Transverse colon (tissue), 4 donors: Measurements from ENCODE around the gene SARDH. TPM values are rescaled to one million over a fixed set of nuclear protein-coding genes. Genes with fewer than 3 reads are reported as not detected.

ENCODE experiments used
- DNase-seq: peaks from one replicate; pipeline ENCODE4 v3.0.0-alpha.2; 2019
- H3K27ac ChIP-seq, 4 donors: fragments of 200-600 bp; sonication (generic); 2 replicates each; pipeline ENCODE4 v1.5.1; 2016 to 2018; ENCODE audit warnings: inconsistent platforms in 4 of 4
- H3K27me3 ChIP-seq: fragments of 200-600 bp; sonication (generic); 2 replicates; pipeline ENCODE4 v1.5.1; 2017; ENCODE audit warnings: inconsistent platforms
- H3K36me3 ChIP-seq, 4 donors: fragments of 200-600 bp; sonication (generic); 2 replicates each; pipeline ENCODE4 v1.5.1; 2017 to 2019; ENCODE audit warnings: inconsistent platforms in 4 of 4
- H3K4me1 ChIP-seq, 4 donors: fragments of 200-600 bp; sonication (generic); 2 replicates each; pipeline ENCODE4 v1.5.1; 2017 to 2020; ENCODE audit warnings: inconsistent platforms in 4 of 4
- H3K4me3 ChIP-seq, 4 donors: fragments of 200-600 bp; sonication (generic); 1 replicate in 1 of 4; 2 replicates in 3 of 4; pipeline versions ENCODE4 v1.5.1 to v1.6.1; 2017 to 2019; ENCODE audit warnings: inconsistent platforms in 4 of 4
- H3K9me3 ChIP-seq, 2 donors: fragments of 200-600 bp; sonication (generic); 2 replicates each; pipeline ENCODE4 v1.5.1; 2017 to 2019; ENCODE audit warnings: inconsistent platforms in 2 of 2
- CTCF ChIP-seq, 5 experiments: fragments of 200-600 bp in 3 of 5; fragments of 450-650 bp in 2 of 5; sonication (generic) in 3 of 5; IDR thresholded peaks; 1 replicate in 2 of 5; 2 replicates in 3 of 5; pipeline ENCODE4 v1.5.1; 2016 to 2017; ENCODE audit warnings: antibody characterized with exemption in 5 of 5, inconsistent platforms in 3 of 5, mild to moderate bottlenecking in 2 of 5, moderate library complexity in 1 of 5
- EP300 ChIP-seq: sonication (generic); formaldehyde crosslinking; IDR thresholded peaks from one replicate; pipeline ENCODE4 v1.6.1; 2017; ENCODE audit warnings: antibody characterized with exemption, low read depth
- POLR2A ChIP-seq: fragments of 450-650 bp; IDR thresholded peaks from one replicate; pipeline ENCODE4 v1.6.1; 2016; ENCODE audit warnings: antibody characterized with exemption, mild to moderate bottlenecking, moderate library complexity
- POLR2AphosphoS5 ChIP-seq, 3 donors: sonication (generic); formaldehyde crosslinking; IDR thresholded peaks; one replicate each; pipeline ENCODE4 v1.6.1; 2016; ENCODE audit warnings: antibody characterized with exemption in 3 of 3
- WGBS, 2 donors: methylation state at CpG; one replicate each; pipeline ENCODE4 v1.1.5; 2018; ENCODE audit warnings: low coverage in 1 of 2; 5-methylcytosine and 5-hydroxymethylcytosine counted together
- in situ Hi-C, 4 donors: fragments of 200-750 bp; cut with MboI; loops; one replicate each; pipeline versions ENCODE4 v1.15.0 to v1.15.1; 2017; ENCODE audit warnings: low sequenced_read_pairs in 3 of 4, low pct_ligation_motif_present in 1 of 4, low pct_unique_long_range_greater_than_20kb in 1 of 4
- intact Hi-C: fragments of 100-400 bp; cut with DNase I; formaldehyde crosslinking; loops from one replicate; pipeline ENCODE4 v1.15.1; 2023; ENCODE audit warnings: low total_unique reads
- total RNA-seq, 4 donors: library from RNA; depleted of rRNA; stranded (reverse); fragments of >200 nt; gene quantifications; one replicate each; pipeline ENCODE4 v1.1.0, GENCODE V29; 2016

SARDH gene
- total RNA-seq, 4 donors from 2014 or later, result 0.68 to 1.1 (median 0.95) TPM; not detected in 1

GRCh38 chr9:133674091-133674490 lies 64.1 kb downstream of the SARDH start:
- Histone ChIP-seq H3K36me3 (no peaks in the 10 kb centered on the region), H3K27me3 (no peaks in the 10 kb centered on the region), H3K4me1 (no peaks in the 10 kb centered on the region), H3K27ac (no peak overlapping the region), H3K4me3 (no peak overlapping the region), H3K9me3 (no peaks in the 10 kb centered on the region)
- TF ChIP-seq POLR2A (no peak), CTCF (IDR thresholded peaks at IDR 0.05) (no peak), POLR2AphosphoS5 (IDR thresholded peaks at IDR 0.05) (no peak), EP300 (no peak)
- intact Hi-C loops (no loop called here), in situ Hi-C loops (no loop called here)
- no peak for DNase-seq
- 89% methylated on average over 14 of the region's 14 CpGs; no CpG with 5 or more reads in 1 of the 2 donors for WGBS, 2 donors

GRCh38 chr9:133673258-133673655 lies 64.9 kb downstream of the SARDH start:
- Histone ChIP-seq H3K4me3 (no peak overlapping the region), H3K27ac (no peak overlapping the region), H3K36me3 (no peaks in the 10 kb centered on the region), H3K9me3 (no peaks in the 10 kb centered on the region), H3K27me3 (no peaks in the 10 kb centered on the region), H3K4me1 (no peaks in the 10 kb centered on the region)
- intact Hi-C loops, result no loop called here
- DNase-seq, result no peak
- no peak for TF ChIP-seq EP300
- TF ChIP-seq CTCF (IDR thresholded peaks at IDR 0.05), result no peak
- no peak for TF ChIP-seq POLR2A
- no peak for TF ChIP-seq POLR2AphosphoS5 (IDR thresholded peaks at IDR 0.05)
- 86 to 100% methylated on average over 2 to 7 of the region's 9 CpGs for WGBS, 2 donors
- in situ Hi-C loops, result no loop called here

- Histone ChIP-seq H3K4me1 (no peaks in the 10 kb centered on the region), H3K36me3 (no peaks in the 10 kb centered on the region), H3K27me3 (no peaks in the 10 kb centered on the region), H3K27ac (no peak overlapping the region), H3K4me3 (no peak overlapping the region), H3K9me3 (no peaks in the 10 kb centered on the region)
- intact Hi-C loops (no loop called here), in situ Hi-C loops (no loop called here)
- WGBS, 2 donors, result 75% methylated on average over 22 of the region's 31 CpGs; no CpG with 5 or more reads in 1 of the 2 donors
- TF ChIP-seq POLR2AphosphoS5 (IDR thresholded peaks at IDR 0.05) (no peak), EP300 (no peak), POLR2A (no peak), CTCF (IDR thresholded peaks at IDR 0.05) (no peak)
- DNase-seq, result no peak
Observed at GRCh38 chr9:133672503-133673257, 65.5 kb downstream of the SARDH start.

GRCh38 chr9:133671371-133671770 lies 66.8 kb downstream of the SARDH start:
- Histone ChIP-seq H3K4me1 (no peaks in the 10 kb centered on the region), H3K9me3 (no peaks in the 10 kb centered on the region), H3K27ac (no peak overlapping the region), H3K27me3 (no peaks in the 10 kb centered on the region), H3K36me3 (no peaks in the 10 kb centered on the region), H3K4me3 (no peak overlapping the region)
- intact Hi-C loops, result no loop called here
- WGBS, 2 donors, result 76% methylated on average over 12 of the region's 21 CpGs; no CpG with 5 or more reads in 1 of the 2 donors
- TF ChIP-seq POLR2AphosphoS5 (IDR thresholded peaks at IDR 0.05) (no peak), POLR2A (no peak), CTCF (IDR thresholded peaks at IDR 0.05) (no peak), EP300 (no peak)
- DNase-seq, result no peak
- in situ Hi-C loops, result no loop called here
